EH (cell line): ENCODE results near the gene VAMP5.
"Not testable (repeated sequence)": the region's sequence is repeated elsewhere in the genome, so short reads cannot be mapped to it uniquely, and the experiment has no call there.

Experiments used
- DNase-seq: peaks from one replicate; pipeline ENCODE4 v3.0.0-alpha.2; 2015; ENCODE audit warnings: low read depth

VAMP5 gene

GRCh38 chr2:85601771-85602475 lies 17.7 kb downstream of the VAMP5 start:
- DNase-seq: peak; percentile 64

GRCh38 chr2:85602476-85603234 lies 18.4 kb downstream of the VAMP5 start, which contains the start of gene TMEM150A:
TSS of gene TMEM150A (minus strand) at chr2:85602698. CDS start at chr2:85601948, 750 bp downstream.
- DNase-seq: peak; percentile 91

- not testable (repeated sequence) for DNase-seq
Measured at GRCh38 chr2:85604133-85604444, 19.9 kb downstream of the VAMP5 start.

- DNase-seq: peak; percentile 17
Measured at GRCh38 chr2:85604568-85605339, 20.5 kb downstream of the VAMP5 start.

GRCh38 chr2:85605406-85606115 lies 21.3 kb downstream of the VAMP5 start:
- DNase-seq: peak; percentile 94

GRCh38 chr2:85606116-85606455 lies 21.9 kb downstream of the VAMP5 start:
- DNase-seq: no peak

- DNase-seq: no peak
Measured at GRCh38 chr2:85607268-85608215, 23.3 kb downstream of the VAMP5 start.

GRCh38 chr2:85611217-85611704 lies 27.0 kb downstream of the VAMP5 start:
- peak; percentile 12 for DNase-seq

- DNase-seq: peak; percentile 86
Measured at GRCh38 chr2:85611705-85612587, 27.7 kb downstream of the VAMP5 start, which contains the start of gene C2orf68. TSS of gene C2orf68 (minus strand) at chr2:85612066. CDS start at chr2:85611984, 82 bp downstream.

- no peak for DNase-seq
Measured at GRCh38 chr2:85613717-85614515, 29.7 kb downstream of the VAMP5 start.

- not testable (repeated sequence) for DNase-seq
Measured at GRCh38 chr2:85614757-85615156, 30.5 kb downstream of the VAMP5 start.

GRCh38 chr2:85615413-85615728 lies 31.1 kb downstream of the VAMP5 start:
- DNase-seq: no peak

- DNase-seq: not testable (repeated sequence)
Measured at GRCh38 chr2:85617723-85618122, 33.5 kb downstream of the VAMP5 start.

GRCh38 chr2:85619617-85620016 lies 35.4 kb downstream of the VAMP5 start:
- no peak for DNase-seq

GRCh38 chr2:85621338-85621737 lies 37.1 kb downstream of the VAMP5 start:
- DNase-seq: no peak

- no peak for DNase-seq
Measured at GRCh38 chr2:85623991-85624390, 39.8 kb downstream of the VAMP5 start.

- no peak for DNase-seq
Measured at GRCh38 chr2:85628658-85629057, 44.4 kb downstream of the VAMP5 start.

GRCh38 chr2:85631316-85631715 lies 47.1 kb downstream of the VAMP5 start:
- DNase-seq: no peak

GRCh38 chr2:85635011-85635410 lies 50.8 kb downstream of the VAMP5 start:
- no peak for DNase-seq
